Epithelial cell of proximal tubule (primary cell): ENCODE measurements around the gene NUP98. TPM values are rescaled to one million over a fixed set of nuclear protein-coding genes. Genes with fewer than 3 reads are reported as not detected.

Experiments
- DNase-seq: peaks from one replicate; pipeline ENCODE4 v3.0.0-alpha.2; 2011; ENCODE audit warnings: low read depth
- H3K4me3 ChIP-seq: 2 replicates; pipeline ENCODE4 v1.5.1; 2011; ENCODE audit warnings: low read depth, mild to moderate bottlenecking, low read length
- total RNA-seq: library from RNA; depleted of rRNA; stranded (reverse); fragments of >200 nt; gene quantifications from 2 replicates; pipeline ENCODE4 v1.2.3, GENCODE V29; 2015
- TF ChIP-seq, protein P1 (sequence below): conservative IDR thresholded peaks from 2 replicates; pipeline ENCODE4 v1.5.1; 2012; ENCODE audit warnings: low read depth, mild to moderate bottlenecking, low read length

NUP98 gene
- total RNA-seq, 1 donor from 2014 or later, result 74.8 TPM

DNA sequence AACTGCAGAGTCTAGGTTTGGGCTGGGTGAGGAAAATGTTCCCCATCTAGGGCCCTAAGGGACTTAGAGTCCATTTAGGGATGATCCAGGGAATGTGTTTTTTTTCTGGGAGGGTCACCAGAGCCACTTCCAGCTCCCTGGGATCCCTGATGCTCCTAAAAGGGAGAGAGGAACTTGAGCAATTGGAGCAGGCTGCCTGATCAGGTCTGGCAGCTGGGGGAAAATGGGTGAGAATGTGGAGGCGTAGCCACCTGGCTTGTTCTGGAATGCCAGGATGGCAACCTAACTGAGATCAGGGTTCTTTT is 12.2 kb upstream of the NUP98 start:
- TF ChIP-seq, protein P1, sequence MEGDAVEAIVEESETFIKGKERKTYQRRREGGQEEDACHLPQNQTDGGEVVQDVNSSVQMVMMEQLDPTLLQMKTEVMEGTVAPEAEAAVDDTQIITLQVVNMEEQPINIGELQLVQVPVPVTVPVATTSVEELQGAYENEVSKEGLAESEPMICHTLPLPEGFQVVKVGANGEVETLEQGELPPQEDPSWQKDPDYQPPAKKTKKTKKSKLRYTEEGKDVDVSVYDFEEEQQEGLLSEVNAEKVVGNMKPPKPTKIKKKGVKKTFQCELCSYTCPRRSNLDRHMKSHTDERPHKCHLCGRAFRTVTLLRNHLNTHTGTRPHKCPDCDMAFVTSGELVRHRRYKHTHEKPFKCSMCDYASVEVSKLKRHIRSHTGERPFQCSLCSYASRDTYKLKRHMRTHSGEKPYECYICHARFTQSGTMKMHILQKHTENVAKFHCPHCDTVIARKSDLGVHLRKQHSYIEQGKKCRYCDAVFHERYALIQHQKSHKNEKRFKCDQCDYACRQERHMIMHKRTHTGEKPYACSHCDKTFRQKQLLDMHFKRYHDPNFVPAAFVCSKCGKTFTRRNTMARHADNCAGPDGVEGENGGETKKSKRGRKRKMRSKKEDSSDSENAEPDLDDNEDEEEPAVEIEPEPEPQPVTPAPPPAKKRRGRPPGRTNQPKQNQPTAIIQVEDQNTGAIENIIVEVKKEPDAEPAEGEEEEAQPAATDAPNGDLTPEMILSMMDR, result no peak
- DNase-seq, result no peak
- H3K4me3 ChIP-seq, result no peak overlapping the region

DNA sequence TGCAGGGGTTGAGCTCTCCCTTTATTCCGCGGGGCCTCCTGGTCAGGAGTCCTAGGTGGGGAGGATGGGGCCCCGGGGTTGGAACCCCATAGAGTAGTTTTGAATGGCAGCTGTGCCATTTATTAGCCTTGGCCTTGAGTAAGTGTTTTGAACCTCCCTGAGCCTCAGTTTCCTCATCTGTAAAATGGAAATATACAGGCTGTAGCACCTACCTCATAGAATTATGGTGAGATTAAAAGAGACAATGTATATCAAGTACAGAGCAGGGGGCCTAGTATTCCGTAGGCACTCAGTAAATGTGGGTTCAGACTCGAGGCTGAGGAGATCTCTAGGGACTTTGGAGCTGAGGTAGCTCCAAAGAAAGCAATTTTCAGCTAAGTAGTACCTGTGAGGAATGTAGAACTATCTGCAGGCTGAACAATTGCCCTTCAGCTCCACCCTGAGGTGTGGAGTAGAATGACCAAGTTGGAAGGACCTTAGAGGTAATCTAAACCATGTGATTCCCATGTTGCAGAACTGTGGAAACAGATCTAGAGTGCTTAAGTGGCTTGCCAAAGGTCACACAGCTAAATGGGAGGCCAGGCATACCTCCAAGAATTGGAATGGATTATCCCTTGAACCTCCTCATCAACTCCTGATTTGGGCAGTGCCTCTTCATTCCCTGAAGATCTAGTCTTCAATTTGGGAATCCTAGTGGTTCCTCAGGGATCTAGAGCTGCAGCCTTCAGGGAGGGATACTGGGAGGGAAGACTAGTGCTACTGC is 11.7 kb upstream of the NUP98 start:
- TF ChIP-seq, protein P1, result peak; percentile 70
- peak; percentile 52 for DNase-seq
- H3K4me3 ChIP-seq, result peak overlapping the region; percentile 90

DNA sequence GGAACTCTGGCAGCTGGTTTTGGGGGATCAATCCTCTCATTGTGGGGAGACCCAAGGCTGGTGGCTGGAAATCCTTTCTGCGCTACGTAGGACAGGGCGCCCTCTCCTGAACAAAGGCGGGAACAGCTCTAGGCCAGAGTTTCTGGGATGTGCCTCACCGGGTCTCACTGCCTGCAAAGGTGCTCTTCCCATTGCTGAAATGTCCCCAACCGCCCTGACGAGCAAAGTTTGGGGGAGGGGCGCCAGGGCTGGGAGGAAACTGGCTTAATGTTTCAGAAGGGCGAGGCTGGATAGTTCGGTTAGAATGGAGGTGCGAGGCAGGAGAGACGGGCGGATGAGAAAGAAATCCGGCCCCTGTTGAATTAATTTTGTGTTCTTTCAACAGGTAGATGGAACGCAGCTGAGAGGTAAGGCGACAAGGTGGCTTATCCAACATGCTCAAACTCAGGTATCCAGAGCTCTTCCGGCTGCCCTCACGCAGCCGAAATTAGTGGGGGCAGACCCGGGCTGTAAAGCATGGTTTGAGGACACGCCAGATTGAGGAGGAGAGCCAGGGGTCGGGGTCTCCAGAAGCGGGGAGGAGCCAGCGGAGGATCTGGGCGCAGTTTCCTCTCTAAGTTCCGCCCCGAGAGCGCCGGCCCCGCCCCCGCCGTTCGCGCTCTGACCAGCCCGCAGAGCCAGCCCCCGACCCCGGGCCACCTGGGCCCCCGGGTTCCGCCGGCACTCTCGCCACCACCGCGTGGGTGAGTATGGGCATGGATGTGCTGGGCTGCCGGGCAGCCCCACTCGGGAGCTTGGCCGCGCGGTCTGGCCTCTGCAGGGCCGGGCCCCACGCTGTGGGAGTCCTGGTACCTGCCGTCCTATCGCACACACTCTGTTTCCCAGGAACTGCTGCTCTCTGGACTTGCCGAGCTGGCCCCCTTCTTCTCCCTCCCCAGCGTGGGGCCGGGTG is 10.8 kb upstream of the NUP98 start, which contains the start of gene PGAP2:
Gene PGAP2, plus strand, starts transcription at position 652 of the 952 bp plus-strand sequence. CDS start 2,700 bp downstream, outside the sequence.
- TF ChIP-seq, protein P1, result peak; percentile 76
- H3K4me3 ChIP-seq, result peak within 1 kb of the TSS; percentile 90
- no peak for DNase-seq

DNA sequence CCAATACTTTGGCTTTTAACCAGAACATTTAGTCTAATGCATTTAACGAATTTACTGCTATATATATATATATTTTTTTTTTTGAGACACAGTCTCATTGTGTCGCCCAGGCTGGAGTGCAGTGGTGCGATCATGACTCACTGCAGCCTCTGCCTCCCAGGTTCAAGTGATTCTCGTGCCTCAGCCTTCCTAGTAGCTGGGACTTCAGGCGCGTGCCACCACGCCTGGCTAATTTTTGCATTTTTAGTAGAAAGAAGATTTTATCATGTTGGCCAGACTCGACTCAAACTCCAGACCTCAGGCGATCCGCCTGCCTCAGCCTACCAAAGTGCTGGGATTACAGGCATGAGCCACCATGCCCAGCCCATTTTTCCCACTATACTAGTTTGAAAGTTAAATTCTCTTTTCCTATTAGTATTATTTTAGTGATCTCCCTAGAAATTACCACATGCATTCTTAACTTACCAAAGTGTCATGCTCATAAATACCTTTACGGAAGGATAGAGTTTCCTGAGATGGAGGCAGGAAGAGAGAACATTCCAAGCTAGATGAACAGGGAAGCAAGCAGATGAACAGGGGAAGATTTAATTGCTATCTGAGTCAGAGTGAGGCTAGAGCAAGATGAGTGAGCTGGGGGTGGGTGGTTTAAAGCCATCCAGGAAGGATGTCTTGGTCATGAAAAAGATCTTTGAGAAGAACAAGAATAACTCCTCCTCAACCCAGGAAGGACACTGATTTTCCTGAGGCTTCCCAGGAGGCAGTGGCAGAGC is 6.6 kb upstream of the NUP98 start:
- peak; percentile 46 for DNase-seq

DNA sequence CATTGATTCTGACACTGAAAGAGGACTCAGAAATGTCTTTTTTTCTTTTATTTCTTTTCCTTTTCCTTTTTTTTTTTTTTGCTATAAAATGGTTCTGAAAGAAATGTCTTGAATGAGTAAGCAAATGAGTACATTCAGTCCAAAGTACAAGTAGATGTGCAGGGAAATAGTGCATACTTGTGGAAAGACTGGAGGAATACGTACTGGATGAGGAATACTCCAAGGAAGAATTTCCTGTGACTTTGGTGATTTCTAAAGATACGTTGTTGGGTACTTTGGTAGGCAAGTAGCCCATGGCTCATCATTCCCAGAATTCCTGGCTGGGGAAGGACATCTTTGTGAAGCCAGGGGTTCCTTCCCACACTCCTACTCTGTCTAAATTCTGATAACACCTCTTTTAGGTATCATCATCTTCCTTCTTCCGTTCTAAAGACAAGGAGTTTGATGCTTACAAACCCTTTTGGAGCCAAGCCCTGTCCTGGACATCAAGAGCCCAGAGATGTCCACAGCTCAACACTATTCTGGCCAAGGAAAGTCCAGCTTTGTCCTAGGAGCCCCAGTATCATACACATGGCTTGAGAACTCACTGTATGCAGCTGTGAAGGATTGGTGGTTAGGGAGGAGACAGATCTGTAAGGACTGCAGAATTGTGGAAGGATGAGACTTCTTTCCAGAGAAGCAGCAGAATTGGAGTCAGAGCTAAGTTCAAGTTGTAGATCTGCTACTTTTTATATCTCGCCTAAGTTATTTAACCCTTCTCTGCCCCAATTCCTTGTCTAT is 4.8 kb upstream of the NUP98 start:
- TF ChIP-seq, protein P1, result no peak
- peak; percentile 76 for DNase-seq
- no peak overlapping the region for H3K4me3 ChIP-seq

More for the DNA sequence above, 6.6 kb upstream of the NUP98 start:
- H3K4me3 ChIP-seq, result no peak overlapping the region
- TF ChIP-seq, protein P1, result no peak

DNA sequence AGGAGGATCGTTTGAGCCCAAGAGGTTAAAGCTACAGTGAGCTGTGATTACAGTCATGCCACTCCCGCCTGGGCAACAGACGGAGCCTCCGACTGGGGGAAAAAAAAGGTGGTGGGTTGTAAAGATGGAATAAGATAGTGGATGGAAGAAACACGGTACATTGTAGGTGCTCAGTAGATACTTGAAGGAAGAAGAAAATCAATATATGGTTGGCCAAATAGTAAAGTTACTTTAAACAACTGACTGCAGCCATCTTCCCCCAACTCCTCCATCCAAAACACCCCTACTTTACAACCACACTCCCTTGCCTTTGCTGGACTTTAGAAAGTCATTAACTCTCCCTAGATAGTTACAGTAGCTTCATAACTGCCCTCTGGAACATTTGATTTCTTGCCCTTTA is 2.5 kb upstream of the NUP98 start:
- no peak for DNase-seq
- H3K4me3 ChIP-seq, result no peak overlapping the region
- TF ChIP-seq, protein P1, result no peak
